Erythroblast (primary cell): ENCODE measurements around the gene LDLRAD2.
"Not testable (repeated sequence)": the region's sequence is repeated elsewhere in the genome, so short reads cannot be mapped to it uniquely, and the experiment has no call there.

Experiments
- DNase-seq, 2 experiments: peaks; one replicate each; lab custom pipeline; 2025; lab: John Stamatoyannopoulos, UW
- GATA1 ChIP-seq: IDR thresholded peaks from 2 replicates; pipeline ENCODE4 v1.6.1; 2011; ENCODE audit warnings: low read depth, mild to moderate bottlenecking, control low read depth, low read length, moderate library complexity
- POLR2A ChIP-seq: IDR thresholded peaks from 2 replicates; pipeline ENCODE4 v1.6.1; 2011; ENCODE audit warnings: mild to moderate bottlenecking, low read length

LDLRAD2 gene

DNA sequence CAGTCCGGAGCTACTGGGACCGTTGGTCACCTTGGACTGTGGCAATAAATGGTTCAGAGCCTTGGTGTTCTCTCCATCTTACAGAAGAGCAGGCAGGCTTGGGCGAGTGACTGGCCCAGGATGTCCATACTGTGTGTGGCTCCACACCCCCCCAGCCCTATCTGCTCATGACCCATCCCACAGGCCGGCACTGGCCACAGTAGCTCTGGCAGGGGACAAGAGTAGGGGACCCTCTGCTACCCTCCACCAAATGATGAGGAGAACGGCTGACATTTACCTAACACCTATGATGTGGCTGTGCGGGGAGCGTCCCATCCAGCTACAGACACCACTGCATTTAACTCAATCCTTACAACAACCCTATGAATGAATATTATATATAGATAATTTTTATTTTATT is 13.3 kb downstream of the LDLRAD2 start:
- TF ChIP-seq POLR2A (no peak), GATA1 (no peak)
- DNase-seq: no peak

DNA sequence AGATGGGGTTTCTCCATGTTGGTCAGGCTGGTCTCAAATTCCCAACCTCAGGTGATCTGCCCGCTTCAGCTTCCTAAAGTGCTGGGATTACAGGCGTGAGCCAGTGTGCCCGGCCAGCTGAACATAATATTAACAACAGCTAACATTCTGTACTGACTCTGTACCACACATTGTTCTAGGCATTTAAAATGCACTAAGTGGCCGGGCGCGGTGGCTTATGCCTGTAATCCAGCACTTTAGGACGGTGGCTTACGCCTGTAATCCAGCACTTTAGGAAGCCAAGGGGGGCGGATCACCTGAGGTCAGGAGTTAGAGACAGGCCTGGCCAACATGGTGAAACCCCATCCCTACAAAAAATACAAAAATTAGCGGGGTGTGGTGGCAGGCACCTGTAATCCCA is 14.6 kb downstream of the LDLRAD2 start:
- not testable (repeated sequence) for DNase-seq

DNA sequence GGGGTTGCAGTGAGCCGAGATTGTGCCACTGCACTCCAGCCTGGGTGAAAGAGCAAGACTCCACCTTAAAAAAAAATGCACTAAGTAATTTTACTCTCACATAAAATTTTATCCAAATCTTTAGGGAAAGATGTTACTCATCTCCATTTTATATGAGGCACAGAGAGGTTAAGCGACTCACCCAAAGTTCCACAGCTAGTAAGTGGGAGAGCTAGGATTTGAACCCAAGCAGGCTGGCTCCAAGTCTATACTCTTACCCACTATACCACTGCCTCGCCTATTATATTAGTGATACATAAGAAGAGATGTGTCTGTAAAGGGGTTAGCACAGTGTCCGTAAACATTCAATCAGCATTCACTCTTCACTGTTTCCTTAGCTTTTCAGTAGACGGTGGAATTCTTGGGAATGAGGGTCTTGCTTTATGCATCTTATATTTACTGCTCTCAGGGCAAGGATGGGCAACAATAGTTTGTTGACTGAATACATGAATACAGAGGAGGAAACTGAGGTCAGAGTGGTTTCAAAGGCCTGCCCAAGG is 15.1 kb downstream of the LDLRAD2 start:
- TF ChIP-seq GATA1 (no peak), POLR2A (no peak)
- no peak for DNase-seq

DNA sequence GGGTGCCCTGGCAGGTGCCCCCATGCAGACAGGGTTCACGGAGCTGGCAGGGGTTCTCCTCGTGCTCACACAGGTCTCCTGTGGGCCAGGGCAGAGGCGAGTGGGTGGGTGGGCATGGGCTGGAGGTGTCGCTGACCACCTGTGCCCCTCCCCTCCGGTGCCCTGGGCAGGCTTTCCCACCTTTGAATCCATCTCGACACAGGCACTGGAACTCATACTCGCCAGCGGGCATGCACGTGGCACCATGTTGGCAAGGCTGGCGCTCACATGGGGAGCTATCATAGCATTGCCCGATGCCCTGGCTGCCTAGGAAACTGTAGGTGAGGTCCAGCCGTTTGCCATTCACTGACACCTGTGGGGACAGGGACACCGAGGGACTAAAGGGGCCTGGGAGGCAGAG is 16.0 kb downstream of the LDLRAD2 start:
- TF ChIP-seq POLR2A (no peak), GATA1 (no peak)

DNA sequence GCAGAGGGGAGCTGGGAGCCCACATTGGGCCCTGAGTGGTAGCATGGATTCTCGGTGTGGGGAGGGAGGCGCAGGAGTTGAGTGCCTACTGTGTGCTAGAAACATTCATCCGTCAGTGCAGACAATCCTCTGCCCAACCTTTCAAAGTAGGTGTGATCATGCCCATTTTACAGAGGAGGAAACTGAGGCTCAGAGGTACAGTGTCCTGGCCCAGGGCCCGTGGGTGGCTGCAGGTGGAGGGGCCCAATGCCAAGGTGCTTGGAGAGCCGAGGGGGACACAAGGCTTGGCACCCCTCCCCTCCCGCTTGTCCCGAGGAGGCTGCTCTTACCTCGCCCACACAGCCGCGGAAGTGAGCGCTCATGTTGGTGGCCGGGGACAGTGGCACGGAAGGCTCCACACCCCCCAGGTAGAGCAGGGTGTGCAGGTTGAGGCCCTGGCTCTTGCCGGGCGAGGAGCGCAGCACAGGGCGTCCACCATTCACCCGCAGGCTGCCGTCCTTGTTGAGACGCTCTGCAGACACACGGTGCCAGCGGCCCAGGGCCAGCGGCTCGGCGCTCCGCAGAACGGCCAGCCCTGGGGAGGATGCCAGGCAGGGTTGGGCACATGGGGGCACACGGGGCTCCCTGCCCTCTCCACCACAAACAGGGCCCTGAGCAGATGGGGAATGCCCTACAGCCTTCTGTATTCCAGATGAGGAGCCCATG is 16.6 kb downstream of the LDLRAD2 start:
- no peak for TF ChIP-seq GATA1
- no peak for TF ChIP-seq POLR2A
- DNase-seq: no peak

More for the DNA sequence above, 16.0 kb downstream of the LDLRAD2 start:
- DNase-seq: no peak

DNA sequence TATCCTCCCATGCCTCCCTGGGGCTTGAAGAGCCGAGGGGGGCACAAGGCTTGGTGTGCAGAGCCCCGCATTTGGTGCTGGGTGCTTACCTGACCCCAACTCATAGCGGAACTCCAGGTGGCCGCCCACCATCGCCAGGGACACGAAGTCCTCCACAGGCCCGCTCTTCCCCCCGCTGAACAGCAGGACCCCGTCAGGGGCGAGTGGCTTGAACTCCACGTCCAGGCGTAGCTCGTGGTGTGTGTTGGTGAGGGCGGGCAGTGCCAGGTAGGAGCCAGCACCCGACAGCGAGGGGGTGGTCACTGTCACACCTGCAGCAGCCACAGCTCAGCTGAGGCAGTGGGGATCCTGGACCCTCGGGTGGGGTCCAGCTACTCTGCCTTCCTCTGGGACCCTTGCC is 17.2 kb downstream of the LDLRAD2 start:
- TF ChIP-seq POLR2A (no peak), GATA1 (no peak)
- no peak for DNase-seq

DNA sequence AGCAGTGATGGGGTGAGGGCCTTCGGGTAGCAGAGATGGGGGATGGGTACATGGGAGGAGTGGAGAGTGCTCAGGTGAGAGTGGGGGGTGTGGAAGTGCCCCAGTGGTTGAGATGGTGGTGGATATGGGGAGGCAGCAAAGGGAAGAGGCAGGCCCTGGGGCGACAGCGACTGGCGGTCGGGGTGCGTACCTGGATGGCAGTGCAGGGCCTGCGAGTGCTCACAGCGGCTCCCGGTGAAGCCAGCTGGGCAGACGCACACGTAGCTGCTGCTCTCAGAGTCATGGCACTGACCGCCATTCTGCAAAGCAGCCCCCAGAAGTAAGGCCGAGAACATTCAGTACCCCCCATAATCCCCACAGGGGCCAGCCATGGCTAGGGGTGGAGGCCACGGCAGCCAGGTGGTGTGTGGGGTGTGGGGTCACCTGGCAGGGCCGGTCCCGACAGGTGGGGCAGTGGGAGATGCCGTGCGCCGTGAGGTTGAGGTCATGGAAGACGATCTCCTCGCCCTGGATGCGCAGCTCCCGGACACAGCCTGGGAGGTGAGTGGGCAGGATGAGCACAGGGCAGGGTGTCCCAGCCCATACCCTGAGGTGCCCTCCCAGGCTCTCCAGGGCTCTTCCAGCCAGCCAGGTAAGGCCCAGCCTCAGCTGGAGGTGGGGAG is 18.9 kb downstream of the LDLRAD2 start:
- DNase-seq: no peak

DNA sequence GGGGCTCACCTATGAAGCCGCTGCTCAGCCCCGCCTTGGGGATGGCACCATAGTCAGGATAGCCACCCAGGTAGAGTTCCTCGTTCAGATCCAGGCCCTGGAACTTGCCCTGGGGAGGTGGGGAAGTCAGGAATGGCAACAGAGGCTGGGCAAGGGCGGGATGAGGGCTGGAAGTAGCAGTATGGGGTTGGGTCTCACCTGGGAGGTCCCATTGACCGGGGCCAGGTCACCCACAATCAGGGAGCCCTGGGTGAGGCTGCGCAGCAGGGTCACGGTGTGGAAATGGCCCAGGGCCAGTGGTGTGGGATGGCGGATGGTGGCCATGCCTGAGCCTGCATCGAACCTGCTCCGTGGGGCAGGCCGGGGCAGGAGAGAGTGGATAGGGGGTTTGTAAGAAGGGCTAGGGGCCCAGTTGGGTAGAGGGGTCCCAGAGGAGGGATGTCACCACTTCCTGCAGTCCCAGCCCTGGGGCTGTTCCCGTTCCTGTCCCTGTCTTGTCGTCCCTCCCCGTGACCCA is 19.4 kb downstream of the LDLRAD2 start:
- DNase-seq: no peak
- TF ChIP-seq GATA1: no peak
- no peak for TF ChIP-seq POLR2A

More for the DNA sequence above, 18.9 kb downstream of the LDLRAD2 start:
- TF ChIP-seq GATA1 (no peak), POLR2A (no peak)

DNA sequence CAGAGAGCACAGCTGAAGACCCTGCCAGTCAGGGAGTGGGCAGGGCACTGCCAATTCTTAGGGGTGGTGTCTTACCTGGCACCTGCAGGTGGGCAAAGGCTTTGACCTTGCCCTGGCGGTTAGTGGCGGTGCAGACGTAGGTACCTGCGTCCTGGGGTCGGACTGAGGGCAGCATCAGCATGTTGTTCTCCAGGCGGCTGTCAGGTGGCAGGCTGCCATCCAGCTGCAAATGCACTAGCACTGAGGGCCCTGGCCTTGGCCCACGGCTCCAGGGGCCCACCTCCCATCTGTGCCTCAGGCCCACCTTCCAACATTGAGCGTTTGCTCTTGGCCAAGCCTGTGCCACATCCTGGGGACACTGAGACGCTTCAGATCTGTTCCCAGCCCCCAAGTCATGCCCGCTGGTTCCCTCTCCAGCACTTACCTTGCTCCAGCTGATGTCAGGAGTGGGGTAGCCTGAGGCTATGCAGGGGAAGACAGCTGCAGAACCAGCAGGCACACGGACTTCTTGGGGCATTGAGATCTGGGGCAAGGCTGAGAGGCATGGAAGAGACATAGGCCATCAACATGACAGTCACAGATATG is 21.4 kb downstream of the LDLRAD2 start:
- no peak for DNase-seq
- TF ChIP-seq POLR2A (no peak), GATA1 (no peak)

DNA sequence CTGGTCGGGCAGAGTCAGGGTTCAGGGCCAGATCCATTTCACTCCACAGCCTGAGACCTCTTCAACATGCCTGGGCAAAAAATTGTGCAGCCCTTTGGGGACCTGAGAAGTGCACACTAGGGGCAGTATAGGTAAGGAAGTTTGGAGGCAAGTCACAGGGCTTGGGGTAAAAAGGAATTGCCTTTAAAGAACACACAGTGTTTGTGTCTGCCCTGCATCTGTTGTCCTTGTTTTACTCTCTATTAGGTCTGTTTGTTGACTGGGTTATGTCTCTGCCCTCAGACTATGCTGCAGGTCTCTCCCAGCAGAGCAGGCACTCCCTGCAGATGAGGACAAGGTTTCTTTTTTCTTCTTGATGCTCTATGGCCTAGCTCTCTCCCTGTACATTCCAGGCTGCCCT is 22.0 kb downstream of the LDLRAD2 start:
- no peak for DNase-seq
- TF ChIP-seq GATA1 (no peak), POLR2A (no peak)

DNA sequence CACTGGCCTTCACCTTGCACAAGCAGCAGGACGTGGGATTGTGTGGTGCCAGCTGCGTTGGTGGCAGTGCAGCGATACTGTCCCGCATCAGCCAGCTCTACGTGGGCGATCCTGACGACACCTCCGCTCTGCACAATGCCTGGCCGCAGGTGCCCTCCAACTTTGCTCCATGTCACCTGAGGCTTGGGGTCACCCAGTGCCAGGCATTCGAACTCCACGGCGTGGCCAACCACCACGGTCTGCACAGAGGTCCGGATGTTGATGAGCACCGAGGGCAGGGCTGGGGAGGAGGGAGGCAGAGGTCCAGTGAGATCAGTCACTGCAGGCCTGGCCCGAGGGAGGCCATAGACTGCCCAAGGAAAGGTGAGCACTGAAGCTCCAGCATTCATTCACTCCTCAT is 22.6 kb downstream of the LDLRAD2 start:
- DNase-seq: no peak
- TF ChIP-seq GATA1 (no peak), POLR2A (no peak)

DNA sequence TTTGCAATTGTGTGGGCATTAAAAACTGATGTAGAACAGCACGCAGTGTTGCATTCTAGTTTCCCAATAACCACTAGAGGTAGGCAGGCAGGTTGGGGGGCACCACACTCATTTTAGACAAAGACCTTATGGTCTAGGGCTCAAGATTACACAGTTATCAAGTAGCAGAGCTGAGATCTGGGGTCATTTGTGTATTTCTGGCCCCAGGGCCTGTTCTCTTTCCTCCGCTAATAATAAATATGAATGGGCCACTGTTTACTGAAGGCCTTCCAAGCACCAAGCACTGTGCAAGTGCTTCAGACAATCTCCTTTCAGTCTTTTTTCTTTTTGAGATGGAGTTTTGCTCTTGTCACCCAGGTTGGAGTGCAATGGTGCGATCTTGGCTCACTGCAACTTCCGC is 23.9 kb downstream of the LDLRAD2 start:
- DNase-seq: no peak
- TF ChIP-seq POLR2A (no peak), GATA1 (no peak)

DNA sequence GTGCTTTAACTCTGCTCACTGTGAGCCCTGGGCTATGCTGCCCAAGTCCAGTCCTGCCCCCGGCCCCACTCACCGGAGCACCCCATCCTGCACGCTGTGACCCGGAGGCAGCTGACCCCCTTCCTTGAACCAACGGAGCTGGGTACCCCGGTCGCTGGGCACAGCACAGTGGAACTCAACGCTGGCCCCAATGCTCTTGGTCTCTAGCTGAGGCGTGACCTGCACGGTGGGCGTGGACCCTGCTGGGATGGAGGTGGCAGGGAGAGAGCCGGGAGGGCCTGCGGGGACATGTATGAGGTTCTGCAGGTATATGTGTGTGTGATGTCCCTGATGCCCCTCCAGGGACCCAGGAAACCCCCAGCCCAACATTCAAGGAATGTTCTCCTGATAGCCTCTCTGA is 24.7 kb downstream of the LDLRAD2 start:
- TF ChIP-seq POLR2A (no peak), GATA1 (no peak)

DNA sequence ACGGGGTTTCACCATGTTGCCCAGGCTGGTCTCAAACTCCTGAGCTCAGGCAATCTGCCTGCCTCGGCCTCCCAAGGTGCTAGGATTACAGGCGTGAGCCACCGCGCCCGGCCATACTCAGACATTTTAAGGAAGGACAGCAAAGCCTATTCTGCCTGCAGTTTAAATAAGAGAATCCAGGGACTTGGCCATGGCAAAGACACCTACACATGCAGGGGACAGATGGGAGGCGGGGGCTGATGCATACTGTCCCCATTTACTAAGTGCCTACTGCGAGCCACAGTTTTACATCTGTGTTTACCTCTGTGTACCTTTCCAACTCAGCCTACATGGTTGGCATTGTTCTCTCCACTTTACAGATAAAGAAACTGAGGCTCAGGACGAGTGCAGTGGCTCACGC is 25.4 kb downstream of the LDLRAD2 start:
- DNase-seq: no peak

More for the DNA sequence above, 24.7 kb downstream of the LDLRAD2 start:
- DNase-seq: no peak

More for the DNA sequence above, 25.4 kb downstream of the LDLRAD2 start:
- no peak for TF ChIP-seq GATA1
- TF ChIP-seq POLR2A: no peak
